GM21619 (cell line): ENCODE measurements around the gene LCLAT1.

Experiments
- ATAC-seq: cut with Tn5 transposase; IDR thresholded peaks from one replicate; pipeline ENCODE4 v1.9.1; 2021; ENCODE audit not compliant: unreplicated experiment

Gene LCLAT1

GRCh38 chr2:30689496-30690125 lies 242.6 kb downstream of the LCLAT1 start:
- no peak for ATAC-seq

GRCh38 chr2:30690126-30690561 lies 243.1 kb downstream of the LCLAT1 start:
- no peak for ATAC-seq

- ATAC-seq = no peak
Observed at GRCh38 chr2:30691091-30691947, 244.3 kb downstream of the LCLAT1 start.

GRCh38 chr2:30691948-30692828 lies 245.1 kb downstream of the LCLAT1 start:
- ATAC-seq = no peak

GRCh38 chr2:30692829-30693275 lies 245.8 kb downstream of the LCLAT1 start:
- ATAC-seq = no peak
